Limb (tissue), 2 donors: ENCODE results near the gene SLC24A3.

Experiments used
- DNase-seq, 2 donors: peaks; one replicate each; pipeline ENCODE4 v3.0.0-alpha.2; 2016; ENCODE audit errors: extremely low spot score in 2 of 2

The SLC24A3 gene

DNA sequence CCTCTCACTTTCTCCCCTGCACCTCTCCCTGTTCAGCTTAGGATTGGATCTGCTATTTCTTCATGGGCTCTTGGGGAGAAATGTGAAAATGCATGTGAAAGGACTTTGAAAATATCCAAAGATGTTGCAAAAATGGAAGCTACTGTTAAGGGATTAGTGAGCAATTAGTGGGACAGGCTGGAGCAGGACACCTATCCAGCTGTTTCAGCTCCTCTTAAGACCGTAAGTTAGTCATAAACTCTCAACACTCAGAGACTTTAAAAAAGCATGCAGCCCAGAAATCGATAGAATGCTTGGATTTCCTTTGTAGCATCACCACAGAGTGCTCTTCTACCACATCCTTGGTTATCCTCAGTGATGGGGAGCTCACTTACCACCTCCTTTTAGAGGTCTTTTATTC lies 88.7 kb downstream of the SLC24A3 start:
- no peak for DNase-seq

DNA sequence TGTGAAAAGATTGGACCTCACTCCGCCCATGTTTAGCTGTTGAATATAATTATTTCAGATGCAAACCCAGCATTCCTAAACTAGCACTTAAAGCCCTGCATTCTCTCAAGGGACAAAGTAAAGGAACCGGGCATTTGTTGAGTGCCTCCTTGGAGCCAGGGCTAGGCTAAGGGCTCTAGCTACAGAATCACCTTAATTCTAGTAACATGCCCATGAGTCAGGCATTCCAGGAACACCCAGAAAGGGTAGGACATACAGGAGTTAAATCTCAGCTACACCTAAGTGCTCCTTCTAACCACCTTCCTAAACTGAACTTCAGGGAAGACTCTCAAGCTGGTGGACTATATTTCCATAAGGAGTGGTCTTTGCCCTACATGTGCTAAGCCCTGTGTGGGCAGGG lies 89.4 kb downstream of the SLC24A3 start:
- no peak for DNase-seq

DNA sequence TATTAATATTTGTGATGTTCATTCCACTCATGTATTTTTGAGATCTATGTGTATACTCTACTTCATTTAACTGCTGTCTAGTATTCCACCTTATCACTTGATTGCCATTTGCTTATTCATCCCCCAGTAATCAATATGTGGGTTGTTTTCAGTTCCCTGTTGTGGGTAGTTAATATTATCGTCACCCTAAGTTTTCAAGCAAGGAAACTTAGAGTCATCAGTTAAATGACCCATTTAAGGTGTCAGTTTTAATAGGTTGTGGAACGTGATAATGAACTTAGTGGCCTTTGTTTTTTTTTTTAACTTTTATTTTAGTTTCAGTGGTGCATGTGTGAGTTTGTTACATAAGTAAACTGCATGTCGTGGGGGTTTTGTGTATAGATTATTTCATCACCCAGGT lies 90.3 kb downstream of the SLC24A3 start:
- DNase-seq = no peak

DNA sequence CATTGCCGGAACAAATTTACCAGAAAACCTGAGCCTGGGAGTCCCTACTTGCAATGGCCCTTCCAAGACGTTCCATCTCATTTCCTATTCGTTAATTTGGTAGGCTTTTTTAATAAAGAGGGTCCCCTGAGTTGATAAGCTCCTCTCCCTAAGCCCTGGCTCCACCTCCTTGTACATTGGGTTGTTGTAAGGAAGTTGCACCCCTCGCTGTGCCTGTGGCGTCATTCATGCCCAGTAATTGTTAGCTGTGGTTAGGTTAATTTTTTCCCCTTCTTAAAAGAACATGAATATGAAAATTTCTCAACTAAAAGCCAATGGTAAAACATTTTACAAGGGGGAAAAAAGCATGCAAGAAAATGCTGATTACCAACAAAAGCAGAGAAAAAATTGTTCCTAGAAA lies 91.9 kb downstream of the SLC24A3 start:
- no peak for DNase-seq

DNA sequence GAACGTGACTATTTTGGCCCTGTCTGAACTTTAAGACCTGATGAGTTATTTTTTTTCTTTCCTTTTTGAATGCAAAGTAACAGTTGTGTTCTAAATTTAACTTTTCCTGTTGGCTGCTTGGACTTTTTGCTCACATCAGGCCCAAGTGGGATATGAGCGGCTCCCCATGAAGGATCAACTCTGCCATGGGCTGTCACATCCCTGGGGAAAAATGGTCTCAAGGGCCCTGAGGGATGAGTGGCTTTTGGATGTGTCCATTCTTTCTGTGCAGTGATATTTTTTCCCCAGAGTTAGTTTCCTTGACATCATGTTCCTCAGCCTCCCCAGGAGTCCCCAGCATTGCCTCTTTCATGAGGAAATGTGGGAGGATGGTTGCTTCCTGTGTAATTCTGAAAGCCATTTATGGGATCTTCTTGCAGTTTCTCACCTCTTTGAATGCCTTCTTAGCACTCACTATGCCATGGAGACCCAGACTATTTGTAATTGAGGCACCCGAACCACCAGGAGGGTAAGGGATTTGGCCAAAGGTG lies 92.5 kb downstream of the SLC24A3 start:
- no peak for DNase-seq

DNA sequence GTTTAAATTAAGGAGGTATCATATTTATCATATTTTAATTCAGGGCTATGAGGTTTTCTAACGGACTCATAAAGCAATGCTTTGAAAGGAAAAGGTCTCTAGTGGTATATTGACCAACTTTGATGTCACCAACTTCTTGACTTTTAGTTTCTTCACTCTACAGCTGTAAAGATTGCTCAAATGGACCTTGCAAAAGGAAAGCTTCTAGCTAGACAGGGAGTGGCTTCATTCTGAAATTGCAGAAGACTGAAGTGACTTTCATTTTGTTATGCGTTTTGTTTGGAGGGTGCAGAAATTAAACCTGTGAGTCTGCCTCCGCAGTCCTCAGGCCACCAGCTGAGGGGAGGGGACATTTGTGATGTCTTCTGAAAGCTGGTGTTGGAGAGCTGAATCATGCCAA lies 95.7 kb downstream of the SLC24A3 start:
- no peak for DNase-seq

DNA sequence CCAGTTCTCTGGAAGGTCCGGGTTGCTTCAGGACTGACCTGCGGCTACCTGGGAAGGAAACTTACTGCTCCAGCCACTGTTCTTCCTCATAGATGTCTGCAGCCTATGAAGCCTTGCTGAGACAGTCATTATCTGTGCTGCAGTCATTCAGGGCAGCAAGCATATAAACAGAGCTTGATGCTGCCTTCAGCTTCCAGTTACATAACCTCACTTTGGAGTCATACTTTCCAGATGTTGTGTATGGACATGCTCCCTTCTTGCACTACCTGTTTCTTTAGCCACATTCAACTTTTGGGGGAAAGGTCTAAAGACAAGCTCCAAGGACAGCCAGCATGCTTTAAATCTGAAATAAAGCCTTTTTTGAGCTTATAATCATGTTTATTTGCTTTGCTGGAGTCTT lies 98.1 kb downstream of the SLC24A3 start:
- DNase-seq = no peak

DNA sequence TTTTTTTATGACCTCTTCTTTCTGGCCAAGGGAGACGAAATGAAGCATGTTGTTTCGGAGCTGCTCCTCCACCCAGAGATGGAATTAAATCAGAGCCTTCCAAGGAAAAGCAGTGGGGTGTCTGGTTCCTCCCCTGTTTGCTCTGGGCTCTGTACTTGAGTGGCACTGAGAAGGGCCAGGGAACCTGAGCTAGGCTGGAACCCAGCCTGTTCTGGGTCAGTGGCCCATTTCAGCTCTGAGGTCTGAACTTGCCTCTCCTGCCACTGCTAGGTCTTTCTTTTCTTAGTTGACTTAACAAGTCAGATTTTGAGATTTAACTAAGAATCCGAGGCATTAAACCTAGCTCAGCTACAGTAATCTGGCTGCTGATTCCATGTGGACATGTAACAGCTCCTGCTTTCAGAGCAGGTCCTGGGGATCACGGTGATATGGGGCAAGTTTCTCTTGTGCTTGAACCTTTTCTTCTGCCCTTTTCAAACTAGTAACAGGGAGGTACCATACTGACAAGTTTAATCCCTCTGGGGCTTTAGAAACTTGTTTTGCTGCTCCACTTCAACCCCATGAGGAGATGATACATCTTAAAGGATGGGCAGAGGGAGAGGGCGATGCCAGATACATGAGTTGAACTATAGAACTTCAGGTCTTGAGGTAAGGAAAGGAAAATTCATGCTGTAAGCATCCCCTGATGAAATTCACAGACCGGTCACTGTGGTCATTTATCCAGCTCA lies 101.1 kb downstream of the SLC24A3 start:
- no peak for DNase-seq

DNA sequence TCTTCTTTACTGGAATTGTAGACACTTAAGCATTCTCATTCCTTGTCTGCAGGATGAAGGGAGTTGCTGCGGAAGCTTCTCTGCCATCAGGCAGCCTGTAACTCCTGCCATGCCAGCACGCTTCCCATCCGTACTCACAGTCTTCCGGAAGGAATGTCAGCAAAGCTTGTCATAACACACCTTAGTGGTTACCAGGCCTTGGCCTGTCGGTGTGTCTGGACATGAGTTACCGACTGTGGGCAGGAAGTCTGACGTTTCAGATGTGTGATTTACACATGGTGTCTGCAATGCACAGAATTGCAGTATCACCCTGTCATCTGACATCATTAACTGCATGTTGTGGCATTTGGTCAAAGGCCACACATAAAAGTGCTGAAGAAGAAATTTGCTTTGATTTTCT lies 102.2 kb downstream of the SLC24A3 start:
- no peak for DNase-seq

DNA sequence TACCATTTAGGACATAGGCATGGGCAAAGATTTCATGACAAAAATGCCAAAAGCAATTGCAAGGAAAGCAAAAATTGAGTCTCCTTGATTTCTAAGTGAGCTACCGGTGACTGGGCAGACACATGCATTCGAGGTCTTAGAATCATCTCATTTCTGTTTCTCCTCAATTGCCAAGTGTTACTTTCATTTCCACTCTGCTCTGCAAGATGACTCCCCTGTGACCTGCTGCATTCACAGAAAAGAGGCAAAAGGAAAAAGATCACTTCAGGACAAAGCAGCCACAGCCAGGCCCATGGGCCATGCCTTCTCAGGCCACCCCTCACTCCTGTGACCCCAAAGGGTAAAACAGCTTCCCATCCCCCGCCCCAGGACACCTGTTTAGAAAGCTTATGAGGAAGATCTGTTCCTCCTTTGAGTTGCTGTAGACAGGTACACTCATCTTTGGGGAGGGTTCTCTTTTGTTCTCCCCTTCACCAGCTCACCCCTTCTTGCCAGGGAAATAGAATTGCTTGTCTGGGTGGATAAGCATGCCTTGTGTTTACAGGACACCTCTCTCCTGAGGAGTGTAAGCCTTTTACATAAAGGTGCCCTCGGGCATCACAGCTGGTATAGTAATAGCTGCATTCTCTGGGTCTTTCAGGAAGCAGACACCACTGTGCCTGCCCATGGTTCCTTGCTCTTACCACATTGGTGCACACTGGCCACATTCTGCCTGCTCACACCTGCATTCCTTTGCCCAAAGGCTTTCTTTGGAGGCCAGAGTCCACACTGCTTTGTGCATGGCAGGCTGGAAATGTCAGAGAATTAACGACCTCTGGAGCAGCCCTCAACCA lies 105.0 kb downstream of the SLC24A3 start:
- DNase-seq = no peak

DNA sequence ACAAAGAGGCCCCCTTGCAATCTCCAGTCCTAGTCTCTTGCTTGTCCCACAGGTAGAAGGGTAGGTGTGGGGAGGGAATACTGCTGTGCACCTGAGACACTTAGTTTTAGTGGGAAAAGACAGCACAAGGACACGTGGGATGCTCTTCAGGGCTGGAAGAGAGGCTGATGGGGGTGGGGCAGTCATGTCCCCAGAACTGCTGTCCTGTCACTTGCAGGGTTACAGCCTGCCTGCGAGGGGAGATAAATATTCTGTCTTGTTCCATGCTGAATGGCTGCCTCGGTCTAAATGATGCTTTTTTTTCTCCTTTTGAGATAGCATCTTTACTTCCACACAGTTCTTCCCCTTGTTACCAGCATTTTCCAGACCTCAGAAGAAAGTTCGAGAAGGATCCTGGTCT lies 106.2 kb downstream of the SLC24A3 start:
- DNase-seq = no peak

DNA sequence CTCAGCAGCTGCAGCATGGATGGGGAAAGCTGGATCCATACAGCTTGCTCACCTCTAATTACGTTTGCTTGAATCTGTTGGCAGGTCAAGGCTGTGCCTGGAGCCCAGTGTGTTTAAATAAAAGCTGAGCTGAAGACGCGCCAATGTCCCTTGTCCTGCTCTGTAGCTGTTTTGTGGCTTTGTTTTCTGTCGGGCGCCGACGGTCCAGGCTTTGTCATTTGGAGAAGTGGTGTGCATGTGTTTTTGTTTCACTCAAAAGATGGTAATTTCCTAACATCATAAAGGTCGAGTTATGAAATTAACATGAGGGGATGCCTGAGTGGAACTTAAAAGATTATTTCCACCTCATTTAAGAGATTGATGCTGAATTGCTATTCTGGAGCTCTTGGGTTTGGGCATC lies 107.6 kb downstream of the SLC24A3 start:
- DNase-seq = no peak

DNA sequence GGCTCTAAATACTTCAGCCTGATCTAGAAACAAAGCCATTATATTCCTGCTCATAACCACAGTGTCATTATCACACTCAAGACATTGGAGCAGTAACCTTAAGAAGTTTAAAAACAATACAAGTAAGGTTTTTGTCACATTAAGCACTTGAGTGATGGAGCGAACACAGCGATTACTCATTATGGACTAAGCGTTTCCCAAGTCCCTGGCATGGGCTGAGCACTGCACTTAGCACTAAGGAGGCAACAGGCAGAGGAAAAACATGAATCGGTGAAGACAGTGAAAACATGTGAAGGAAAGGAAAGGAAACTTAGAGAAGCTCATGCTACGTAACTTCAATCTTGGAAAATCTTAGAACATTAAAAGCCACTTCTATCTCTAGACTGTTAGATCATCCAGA lies 108.7 kb downstream of the SLC24A3 start:
- DNase-seq = no peak

DNA sequence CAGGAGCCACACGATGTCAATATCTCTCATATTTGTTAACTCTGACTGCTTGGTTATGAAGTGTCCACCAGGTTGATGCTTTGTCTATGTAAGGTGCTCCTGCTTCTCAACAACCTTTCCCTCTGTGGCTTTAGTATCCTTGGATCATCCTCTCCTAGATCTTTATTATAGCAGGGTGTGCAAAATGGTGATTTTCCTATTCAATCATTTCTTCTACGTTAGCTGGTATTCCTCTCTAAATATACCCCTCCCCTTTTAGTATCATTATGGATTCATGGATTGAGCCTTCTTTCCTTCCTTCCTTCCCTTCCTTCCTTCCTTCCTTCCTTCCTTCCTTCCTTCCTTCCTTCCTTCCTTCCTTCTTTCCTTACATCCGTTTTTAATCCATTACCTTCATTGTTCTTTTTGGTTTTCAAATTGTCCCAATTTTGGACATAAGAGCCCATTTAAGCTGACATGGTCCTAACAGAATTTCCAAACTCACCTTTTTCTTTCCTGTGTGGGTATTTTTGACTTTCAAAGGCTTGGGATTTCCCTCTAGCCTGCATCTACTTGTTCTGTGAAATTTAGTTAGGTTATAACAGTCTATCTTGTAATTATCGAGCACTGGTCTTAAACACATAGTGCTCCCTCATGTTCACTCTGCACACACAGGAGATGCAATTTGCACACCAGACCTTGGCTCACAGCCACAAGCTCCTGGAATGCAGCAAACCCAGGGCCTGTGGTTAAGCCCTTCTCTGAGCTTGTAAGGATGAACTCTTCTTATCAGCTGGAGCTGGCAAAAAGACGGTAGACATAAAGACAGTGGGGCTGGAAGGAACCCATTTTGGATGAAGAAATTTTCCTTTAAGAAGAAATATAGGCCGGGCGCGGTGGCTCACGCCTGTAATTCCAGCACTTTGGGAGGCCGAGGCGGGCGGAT lies 109.9 kb downstream of the SLC24A3 start:
- no peak for DNase-seq

DNA sequence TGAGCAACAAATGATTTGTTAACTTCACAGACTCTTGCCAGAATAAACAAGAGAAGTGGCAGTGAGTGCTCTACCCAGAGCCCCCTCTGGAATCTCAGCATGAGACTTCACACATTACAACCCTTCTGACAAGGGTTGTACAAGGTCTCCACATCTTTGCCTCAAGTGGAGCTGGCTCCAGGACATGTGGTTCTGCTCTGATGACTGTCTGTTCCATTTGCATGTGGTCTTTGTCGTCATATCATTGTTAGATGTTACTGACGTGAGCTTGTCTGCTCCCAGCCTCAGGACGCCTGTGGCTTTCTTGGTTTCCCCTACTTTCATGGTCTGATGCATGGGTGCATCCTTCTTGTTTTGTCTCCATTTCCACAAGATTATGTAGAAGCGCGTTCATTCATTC lies 115.0 kb downstream of the SLC24A3 start:
- no peak for DNase-seq

DNA sequence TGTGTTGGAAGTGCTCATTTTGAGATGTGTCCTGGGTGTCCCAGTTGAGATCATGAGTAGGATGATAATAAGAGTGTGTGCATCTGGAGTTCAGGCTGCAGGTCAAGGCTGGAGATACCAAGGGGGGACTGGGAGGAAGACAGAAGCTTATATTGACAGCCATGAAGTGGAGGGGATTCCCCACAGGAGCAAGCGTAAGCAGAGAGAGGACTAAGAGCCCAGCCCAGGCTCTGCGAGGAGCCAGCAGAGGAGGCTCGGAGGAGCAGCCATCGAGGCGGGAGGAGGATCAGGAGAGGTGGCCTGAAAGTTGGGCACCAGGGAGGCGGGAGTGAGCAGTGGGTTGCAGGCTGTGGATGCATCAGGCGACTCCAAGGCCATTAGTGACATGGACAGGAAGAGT lies 116.2 kb downstream of the SLC24A3 start:
- DNase-seq = no peak

DNA sequence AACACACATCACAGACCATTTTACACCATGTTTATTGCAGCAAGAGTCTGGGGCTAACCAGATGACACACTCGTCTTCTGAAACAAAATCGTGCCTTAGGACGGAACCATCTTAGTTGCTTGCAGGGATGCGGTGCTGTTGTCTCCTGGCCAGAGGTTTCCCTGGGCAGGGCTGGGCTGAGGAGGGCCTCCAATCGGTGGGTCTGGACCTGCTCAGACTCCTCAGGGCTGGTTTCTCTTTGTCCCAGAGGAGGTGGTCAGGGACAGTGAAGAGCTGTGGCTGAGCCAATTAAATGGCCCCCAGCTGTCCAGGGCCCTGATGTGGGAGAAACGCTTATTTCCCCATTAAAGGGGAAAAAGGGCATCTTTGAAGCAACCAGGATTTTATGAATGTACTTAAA lies 117.6 kb downstream of the SLC24A3 start:
- no peak for DNase-seq

DNA sequence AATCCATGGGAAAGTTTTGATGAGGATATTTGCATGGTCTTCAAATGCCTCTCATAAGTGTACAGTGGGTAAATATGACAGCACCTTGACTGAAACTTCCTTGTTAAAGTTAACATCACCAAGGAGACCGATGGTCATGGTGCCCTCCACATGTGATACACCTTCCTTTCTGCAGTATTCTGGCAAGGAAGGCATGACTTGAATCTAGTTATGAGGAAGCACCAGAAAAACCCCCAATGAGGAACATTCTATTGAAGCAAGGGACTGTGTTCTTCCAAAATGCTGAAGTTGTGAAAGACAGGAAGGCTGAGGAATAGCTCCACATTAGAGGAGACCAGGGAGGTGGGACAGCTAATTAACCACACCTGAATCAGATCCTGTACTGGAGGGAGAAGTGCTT lies 118.3 kb downstream of the SLC24A3 start:
- DNase-seq = no peak

DNA sequence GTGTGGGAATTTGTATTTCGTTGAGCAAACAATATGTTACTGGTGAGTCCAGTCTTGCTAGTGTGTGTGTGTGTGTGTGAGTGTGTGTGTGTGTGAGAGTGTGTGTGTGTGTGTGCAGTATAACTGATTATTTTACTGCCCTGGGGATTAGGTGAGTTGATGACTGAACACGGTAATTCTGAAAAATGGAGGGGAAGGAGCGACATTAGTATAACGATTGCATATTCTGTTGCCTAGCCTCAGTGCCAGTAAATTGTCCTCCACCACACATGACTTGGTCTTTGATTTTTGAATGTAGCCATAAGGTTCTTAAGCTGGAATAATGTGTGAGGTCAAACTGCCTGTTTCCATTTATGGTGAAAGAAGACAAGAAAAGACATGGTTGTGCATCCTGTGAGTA lies 121.1 kb downstream of the SLC24A3 start:
- no peak for DNase-seq

DNA sequence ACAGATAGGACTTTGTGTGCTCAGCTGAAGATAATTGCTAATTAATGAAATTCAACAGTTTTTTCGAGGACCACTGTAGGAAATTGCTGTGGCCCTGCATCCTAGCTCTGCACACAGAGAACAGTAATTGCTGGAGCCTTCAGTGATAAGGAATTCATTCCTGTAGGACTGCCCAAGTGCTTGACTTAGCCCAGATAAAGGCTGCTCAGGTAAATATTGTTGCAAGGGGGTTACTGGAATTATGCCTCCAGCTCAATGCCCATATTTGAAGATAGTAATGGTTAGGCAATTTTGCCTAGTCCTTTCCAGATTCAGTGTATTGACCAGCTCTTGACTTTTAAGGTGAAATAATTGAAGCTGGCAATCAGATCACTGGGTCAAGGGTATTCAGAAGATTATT lies 122.9 kb downstream of the SLC24A3 start:
- no peak for DNase-seq

DNA sequence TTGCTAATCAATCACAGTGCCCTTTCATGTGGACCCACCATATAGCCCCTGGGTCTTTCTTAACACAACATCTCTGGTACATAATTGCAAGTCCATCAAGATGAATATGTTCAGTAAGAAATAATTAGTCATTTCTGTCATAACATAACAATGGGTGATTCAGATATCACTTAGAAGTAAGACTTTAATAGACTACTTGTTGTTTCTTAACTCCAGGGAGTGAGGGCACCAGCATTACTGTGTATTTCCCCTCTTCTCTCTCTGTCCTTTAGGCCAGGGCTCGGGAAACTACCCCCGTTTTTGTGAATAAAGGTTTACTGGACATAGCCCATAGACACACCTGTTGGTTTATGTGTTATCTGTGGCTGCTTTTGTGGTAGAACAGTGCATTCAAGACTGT lies 123.5 kb downstream of the SLC24A3 start:
- DNase-seq = no peak

DNA sequence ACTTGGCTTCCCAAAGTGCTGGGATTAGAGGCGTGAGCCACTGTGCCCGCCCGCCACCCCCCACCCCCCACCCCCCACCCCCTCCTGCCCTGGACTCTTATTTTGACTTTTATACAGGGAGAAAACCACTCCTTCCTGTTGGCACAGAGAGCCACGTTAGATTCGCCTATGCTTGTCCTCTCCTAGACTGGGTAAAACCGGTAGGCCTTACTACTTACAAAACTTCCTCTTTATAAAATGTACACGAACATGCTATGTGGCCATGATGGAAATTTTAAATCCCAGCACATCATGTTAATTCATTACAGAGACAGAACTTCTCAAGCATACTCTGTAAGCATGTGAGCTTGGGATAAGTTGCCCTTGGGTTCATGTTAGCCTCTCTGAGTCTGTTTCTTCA lies 124.2 kb downstream of the SLC24A3 start:
- no peak for DNase-seq
